CD4-positive, alpha-beta T cell (primary cell): Measurements from ENCODE around the gene ATP4B. TPM values are rescaled to one million over a fixed set of nuclear protein-coding genes. Genes with fewer than 3 reads are reported as not detected.
A peak's percentile ranks its signal among the peaks of the same experiment; 100 is the strongest.

Source experiments
- ATAC-seq: fragments of 200-7000 bp; cut with Tn5 transposase; one replicate; pipeline ENCODE4 v1.10.0; 2022; ENCODE audit warnings: mild to moderate bottlenecking; ENCODE audit not compliant: poor library complexity
- CTCF ChIA-PET: fragments of 350-600 bp; sonication (Branson Sonifier 250); formaldehyde crosslinking; loops from one replicate; lab custom pipeline; 2021; ENCODE audit warnings: antibody characterized with exemption, inconsistent platforms; lab: Charles Lee
- POLR2A ChIA-PET: fragments of 350-600 bp; sonication (Branson Sonifier 250); formaldehyde crosslinking; loops from one replicate; lab custom pipeline; 2021; ENCODE audit warnings: antibody characterized with exemption, inconsistent platforms; lab: Charles Lee
- DNase-seq, 14 experiments: peaks; one replicate each; pipeline ENCODE4 v3.0.0-alpha.2; 2013 to 2020; ENCODE audit warnings: mixed read lengths in 2 of 14
- H3K27ac ChIP-seq, 2 donors: one replicate each; pipeline versions ENCODE4 v1.5.1 to v1.7.0; 2013; ENCODE audit warnings: low read length in 2 of 2, low read depth in 1 of 2, mild to moderate bottlenecking in 1 of 2
- H3K27me3 ChIP-seq, 2 experiments: 1 replicate in 1 of 2; 2 replicates in 1 of 2; pipeline versions ENCODE4 v1.6.1 to v1.7.0; 2013; ENCODE audit warnings: low read length in 2 of 2, control low read depth in 1 of 2, mild to moderate bottlenecking in 1 of 2, moderate library complexity in 1 of 2; ENCODE audit not compliant: insufficient read depth in 2 of 2, control insufficient read depth in 1 of 2
- H3K36me3 ChIP-seq: one replicate; pipeline ENCODE4 v1.6.1; 2013; ENCODE audit warnings: low read length, control low read depth; ENCODE audit not compliant: insufficient read depth
- H3K4me1 ChIP-seq: one replicate; pipeline ENCODE4 v1.6.1; 2013; ENCODE audit warnings: low read length, control low read depth; ENCODE audit not compliant: insufficient read depth
- H3K4me3 ChIP-seq: one replicate; pipeline ENCODE4 v1.5.1; 2013; ENCODE audit warnings: mild to moderate bottlenecking, low read length, moderate library complexity
- H3K9me3 ChIP-seq, 2 experiments: 1 replicate in 1 of 2; 2 replicates in 1 of 2; pipeline versions ENCODE4 v1.6.1 to v1.7.0; 2013; ENCODE audit warnings: low read length in 2 of 2, mild to moderate bottlenecking in 2 of 2, control low read depth in 1 of 2, moderate library complexity in 1 of 2; ENCODE audit not compliant: control insufficient read depth in 1 of 2, insufficient read depth in 1 of 2
- H3K27ac Mint-ChIP-seq: one replicate; pipeline ENCODE4 v1.8.0; 2020; ENCODE audit warnings: mixed read lengths
- H3K27me3 Mint-ChIP-seq: one replicate; pipeline ENCODE4 v1.8.0; 2021; ENCODE audit warnings: mixed read lengths
- H3K36me3 Mint-ChIP-seq: one replicate; pipeline ENCODE4 v1.8.0; 2021; ENCODE audit warnings: low read depth, mixed read lengths
- H3K4me1 Mint-ChIP-seq: one replicate; pipeline ENCODE4 v1.8.0; 2021; ENCODE audit warnings: low read depth, mixed read lengths
- H3K4me3 Mint-ChIP-seq: one replicate; pipeline ENCODE4 v1.8.0; 2020; ENCODE audit warnings: mild to moderate bottlenecking, mixed read lengths
- H3K9me3 Mint-ChIP-seq: one replicate; pipeline ENCODE4 v1.8.0; 2020; ENCODE audit warnings: mixed read lengths
- CTCF ChIP-seq: fragments of 200-600 bp; IDR thresholded peaks from one replicate; pipeline ENCODE4 v1.8.0; 2022; ENCODE audit warnings: antibody characterized with exemption, mild to moderate bottlenecking
- intact Hi-C, 2 experiments: fragments of 100-400 bp; cut with DNase I in 1 of 2; cut with micrococcal nuclease in 1 of 2; formaldehyde crosslinking; loops; one replicate each; pipeline versions ENCODE4 v1.15.1 to v1.9.0; 2023 to 2025; cut with DNase I, micrococcal nuclease
- total RNA-seq, 174 experiments: library from RNA in 2 of 174; stranded (reverse) in 2 of 174; gene quantifications; one replicate each; pipeline ENCODE4 v1.2.3 and lab custom pipeline; 2021 to 2026

ATP4B gene
- total RNA-seq, 2 experiments from 2014 or later: not detected

- no peak overlapping the region for H3K4me3 ChIP-seq
- Mint-ChIP-seq H3K9me3 (no peaks in the 10 kb centered on the region), H3K36me3 (no peaks in the 10 kb centered on the region), H3K4me1 (peaks cover 17% of the 10 kb centered on the region), H3K27me3 (no peaks in the 10 kb centered on the region), H3K27ac (no peak overlapping the region), H3K4me3 (no peak overlapping the region)
- H3K9me3 ChIP-seq: peaks cover 0 to 8% of the 10 kb centered on the region in 2 experiments
- CTCF ChIA-PET: no interaction called here
- no peak for ATAC-seq
- peak in 1 of 14 experiments; percentile 28 for DNase-seq
- H3K4me1 ChIP-seq: peaks cover 12% of the 10 kb centered on the region
- H3K36me3 ChIP-seq: no peaks in the 10 kb centered on the region
- no peak for TF ChIP-seq CTCF
- no peak overlapping the region for H3K27ac ChIP-seq
- H3K27me3 ChIP-seq: no peaks in the 10 kb centered on the region
- intact Hi-C loops: no loop called here
- POLR2A ChIA-PET: no interaction called here
Observed at GRCh38 chr13:113651511-113652403, 6.2 kb downstream of the ATP4B start.

GRCh38 chr13:113650731-113651148, 7.3 kb downstream of the ATP4B start:
- peaks cover 17% of the 10 kb centered on the region for H3K4me1 ChIP-seq
- Mint-ChIP-seq H3K27me3 (no peaks in the 10 kb centered on the region), H3K4me1 (peaks cover 27% of the 10 kb centered on the region), H3K27ac (no peak overlapping the region), H3K36me3 (no peaks in the 10 kb centered on the region), H3K4me3 (no peak overlapping the region), H3K9me3 (no peaks in the 10 kb centered on the region)
- no peaks in the 10 kb centered on the region for H3K27me3 ChIP-seq
- ChIA-PET CTCF (no interaction called here), POLR2A (no interaction called here)
- H3K4me3 ChIP-seq: no peak overlapping the region
- DNase-seq: no peak
- TF ChIP-seq CTCF: no peak
- peaks cover 0 to 8% of the 10 kb centered on the region in 2 experiments for H3K9me3 ChIP-seq
- no peak for ATAC-seq
- intact Hi-C loops: no loop called here
- H3K36me3 ChIP-seq: no peaks in the 10 kb centered on the region
- no peak overlapping the region for H3K27ac ChIP-seq

GRCh38 chr13:113650275-113650674, 7.7 kb downstream of the ATP4B start:
- H3K27ac Mint-ChIP-seq: no peak overlapping the region
- H3K9me3 Mint-ChIP-seq: no peaks in the 10 kb centered on the region
- peaks cover 27% of the 10 kb centered on the region for H3K4me1 Mint-ChIP-seq
- POLR2A ChIA-PET: no interaction called here
- no peaks in the 10 kb centered on the region for H3K36me3 ChIP-seq
- H3K4me3 Mint-ChIP-seq: no peak overlapping the region
- peaks cover 0 to 8% of the 10 kb centered on the region in 2 experiments for H3K9me3 ChIP-seq
- no peaks in the 10 kb centered on the region for H3K27me3 Mint-ChIP-seq
- intact Hi-C loops: no loop called here
- ATAC-seq (no peak), DNase-seq (no peak)
- TF ChIP-seq CTCF: no peak
- CTCF ChIA-PET: no interaction called here
- H3K36me3 Mint-ChIP-seq: no peaks in the 10 kb centered on the region
- H3K4me3 ChIP-seq: no peak overlapping the region
- H3K27ac ChIP-seq: no peak overlapping the region
- H3K27me3 ChIP-seq: no peaks in the 10 kb centered on the region
- peaks cover 17% of the 10 kb centered on the region for H3K4me1 ChIP-seq
